CD4-positive, CD25-positive, alpha-beta regulatory T cell (primary cell): Measurements from ENCODE around the gene HCCS. TPM values are rescaled to one million over a fixed set of nuclear protein-coding genes. Genes with fewer than 3 reads are reported as not detected.
A peak's percentile ranks its signal among the peaks of the same experiment; 100 is the strongest.
"Not testable (repeated sequence)": the region's sequence is repeated elsewhere in the genome, so short reads cannot be mapped to it uniquely, and the experiment has no call there.

Source experiments
- ATAC-seq, 2 donors: fragments of 150-1000 bp; cut with Tn5 transposase; one replicate each; pipeline ENCODE4 v1.10.0; 2021; ENCODE audit warnings: low read depth in 2 of 2, moderate number of reproducible peaks in 2 of 2, moderate library complexity in 1 of 2
- DNase-seq, 3 donors: peaks; one replicate each; pipeline versions ENCODE4 v3.0.0 to v3.0.0-alpha.2; 2012 to 2022; ENCODE audit warnings: mixed read lengths in 1 of 3
- H3K27ac ChIP-seq: one replicate; pipeline ENCODE4 v1.7.0; 2013; ENCODE audit warnings: mild to moderate bottlenecking, low read length; ENCODE audit not compliant: insufficient read depth, poor library complexity, severe bottlenecking
- H3K27me3 ChIP-seq: one replicate; pipeline ENCODE4 v1.7.0; 2013; ENCODE audit warnings: low read length; ENCODE audit not compliant: control insufficient read depth, insufficient read depth
- H3K36me3 ChIP-seq: one replicate; pipeline ENCODE4 v1.7.0; 2013; ENCODE audit warnings: mild to moderate bottlenecking, low read length, moderate library complexity; ENCODE audit not compliant: control insufficient read depth, insufficient read depth
- H3K4me1 ChIP-seq: 2 replicates; pipeline ENCODE4 v1.7.0; 2013; ENCODE audit warnings: mild to moderate bottlenecking, low read length; ENCODE audit not compliant: insufficient read depth, control insufficient read depth, poor library complexity, severe bottlenecking
- H3K4me3 ChIP-seq: one replicate; pipeline ENCODE4 v1.7.0; 2013; ENCODE audit warnings: low read depth, mild to moderate bottlenecking, low read length, moderate library complexity
- H3K9me3 ChIP-seq, 2 experiments: 1 replicate in 1 of 2; 2 replicates in 1 of 2; pipeline ENCODE4 v1.7.0; 2013; ENCODE audit warnings: low read length in 2 of 2, mild to moderate bottlenecking in 1 of 2, moderate library complexity in 1 of 2; ENCODE audit not compliant: control insufficient read depth in 2 of 2
- H3K27ac Mint-ChIP-seq, 3 donors: one replicate each; pipeline ENCODE4 v1.8.0; 2020 to 2022; ENCODE audit warnings: mild to moderate bottlenecking in 3 of 3, mixed read lengths in 3 of 3, moderate library complexity in 2 of 3
- H3K27me3 Mint-ChIP-seq: one replicate; pipeline ENCODE4 v1.8.0; 2022; ENCODE audit warnings: mild to moderate bottlenecking, mixed read lengths
- H3K36me3 Mint-ChIP-seq: one replicate; pipeline ENCODE4 v1.8.0; 2020; ENCODE audit warnings: mixed read lengths
- H3K4me1 Mint-ChIP-seq, 4 donors: one replicate each; pipeline ENCODE4 v1.8.0; 2020 to 2022; ENCODE audit warnings: mixed read lengths in 4 of 4, mild to moderate bottlenecking in 1 of 4
- H3K4me3 Mint-ChIP-seq, 4 donors: one replicate each; pipeline ENCODE4 v1.8.0; 2020 to 2022; ENCODE audit warnings: mild to moderate bottlenecking in 4 of 4, mixed read lengths in 4 of 4, moderate library complexity in 3 of 4
- H3K9me3 Mint-ChIP-seq, 7 donors: one replicate each; pipeline ENCODE4 v1.8.0; 2020 to 2022; ENCODE audit warnings: mixed read lengths in 7 of 7, mild to moderate bottlenecking in 3 of 7, moderate library complexity in 2 of 7
- polyA plus RNA-seq, 4 donors: library from polyadenylated mRNA; unstranded; fragments of 300-500 nt; fragmentation: Illumina TruSeq; gene quantifications; one replicate each; pipeline ENCODE4 v1.2.3, GENCODE V29; 2021
- total RNA-seq: library from RNA; stranded (reverse); gene quantifications from one replicate; pipeline ENCODE4 v1.2.3, GENCODE V29; 2022

The HCCS gene
- total and polyA plus RNA-seq, 5 donors from 2014 or later = 7.8 to 29.4 (median 23.0) TPM

DNA sequence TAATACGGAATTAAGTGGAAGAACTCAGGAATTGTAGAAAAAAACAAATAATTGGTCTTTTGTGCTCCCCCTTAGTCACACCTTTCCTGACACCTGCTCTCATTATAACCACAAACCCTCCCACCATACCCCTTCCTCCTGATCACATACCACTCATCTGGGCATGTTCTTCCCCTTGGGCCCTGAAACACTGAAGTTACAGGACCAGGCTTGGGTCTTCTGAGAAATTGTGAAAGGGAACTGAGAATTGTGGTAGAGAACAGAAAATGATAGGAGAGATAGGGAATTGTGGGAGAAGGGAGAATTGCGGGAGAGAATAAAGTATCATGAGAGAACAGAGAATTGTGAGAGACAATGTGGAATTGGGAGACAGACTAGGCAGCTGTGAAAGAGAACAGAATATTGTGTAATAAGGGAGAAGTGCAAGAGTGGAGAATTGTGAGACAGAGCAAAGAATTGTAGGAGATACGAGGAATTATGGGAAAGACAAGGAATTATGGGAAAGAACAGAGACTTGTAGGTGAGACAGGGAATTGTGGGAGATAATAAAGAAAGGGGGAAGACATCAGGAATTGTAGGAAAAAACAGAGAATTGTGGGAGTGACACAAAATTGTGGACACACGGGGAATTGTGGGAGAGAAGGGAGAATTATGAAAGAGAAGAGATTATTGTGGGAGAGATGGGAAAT is 2.7 kb upstream of the HCCS start:
- H3K9me3 ChIP-seq = no peaks in the 10 kb centered on the region
- no peaks in the 10 kb centered on the region for H3K27me3 ChIP-seq
- no peak overlapping the region for H3K4me3 ChIP-seq
- Mint-ChIP-seq H3K4me1 (peaks cover under 1 to 25% (median 15%) of the 10 kb centered on the region in 4 donors), H3K4me3 (peak overlapping the region in 1 of 4 donors; percentile 21), H3K9me3 (no peaks in the 10 kb centered on the region), H3K36me3 (no peaks in the 10 kb centered on the region), H3K27ac (no peak overlapping the region), H3K27me3 (no peaks in the 10 kb centered on the region)
- ATAC-seq = no peak
- no peak overlapping the region for H3K27ac ChIP-seq
- no peak for DNase-seq
- peaks cover 8% of the 10 kb centered on the region for H3K4me1 ChIP-seq
- H3K36me3 ChIP-seq = no peaks in the 10 kb centered on the region

- Mint-ChIP-seq H3K27ac (no peak overlapping the region), H3K4me3 (no peak overlapping the region), H3K27me3 (no peaks in the 10 kb centered on the region), H3K4me1 (peaks cover 8 to 30% (median 20%) of the 10 kb centered on the region in 4 donors), H3K36me3 (no peaks in the 10 kb centered on the region), H3K9me3 (no peaks in the 10 kb centered on the region)
- ATAC-seq = no peak
- Histone ChIP-seq H3K9me3 (no peaks in the 10 kb centered on the region), H3K36me3 (peaks cover 6% of the 10 kb centered on the region), H3K4me1 (peaks cover 8% of the 10 kb centered on the region), H3K27me3 (no peaks in the 10 kb centered on the region), H3K27ac (no peak overlapping the region), H3K4me3 (no peak overlapping the region)
- DNase-seq = no peak
These were observed 1.2 kb upstream of the HCCS start for GRCh38 chrX:11109968-11110367.

DNA sequence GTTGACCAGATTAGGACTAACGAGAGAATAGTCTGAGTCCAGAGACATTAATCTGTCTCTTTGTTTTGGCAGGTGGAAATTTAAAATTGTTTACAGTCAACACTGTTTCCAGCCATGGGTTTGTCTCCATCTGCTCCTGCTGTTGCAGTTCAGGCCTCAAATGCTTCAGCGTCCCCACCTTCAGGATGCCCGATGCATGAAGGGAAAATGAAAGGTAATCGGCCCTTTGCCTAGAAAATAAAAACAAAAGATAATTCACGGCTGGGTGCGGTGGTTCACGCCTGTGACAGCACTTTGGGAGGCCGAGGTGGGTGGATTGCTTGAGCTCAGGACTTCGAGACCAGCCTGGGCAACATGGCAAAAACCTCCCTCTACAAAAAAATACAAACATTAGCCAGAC is 815 bp downstream of the HCCS start:
- DNase-seq = no peak
- peak overlapping the region; percentile 73 for H3K4me3 ChIP-seq

GRCh38 chrX:11113731-11114130 is 2.6 kb downstream of the HCCS start:
- no peak overlapping the region for H3K27ac ChIP-seq
- H3K27me3 ChIP-seq = no peaks in the 10 kb centered on the region
- H3K4me3 Mint-ChIP-seq = peak overlapping the region in 2 of 4 donors; percentile 4 to 21
- ATAC-seq = no peak
- H3K4me1 ChIP-seq = peaks cover 8% of the 10 kb centered on the region
- H3K27me3 Mint-ChIP-seq = no peaks in the 10 kb centered on the region
- H3K4me1 Mint-ChIP-seq = peaks cover 8 to 30% (median 20%) of the 10 kb centered on the region in 4 donors
- no peaks in the 10 kb centered on the region for H3K9me3 ChIP-seq
- H3K36me3 Mint-ChIP-seq = peaks cover 4% of the 10 kb centered on the region
- no peak overlapping the region for H3K4me3 ChIP-seq
- peak in 1 of 3 donors; percentile 10 for DNase-seq
- peaks cover 42% of the 10 kb centered on the region for H3K36me3 ChIP-seq
- H3K27ac Mint-ChIP-seq = peak overlapping the region in 2 of 3 donors; percentile 68 to 79
- peaks cover 0 to 2% (median 0%) of the 10 kb centered on the region in 7 donors for H3K9me3 Mint-ChIP-seq

More for the DNA sequence above, 815 bp downstream of the HCCS start:
- Mint-ChIP-seq H3K4me1 (peaks cover 8 to 30% (median 20%) of the 10 kb centered on the region in 4 donors), H3K9me3 (no peaks in the 10 kb centered on the region), H3K27me3 (no peaks in the 10 kb centered on the region), H3K27ac (peak overlapping the region; percentile 93 to 98 (median 97)), H3K36me3 (no peaks in the 10 kb centered on the region), H3K4me3 (peak overlapping the region in 2 of 4 donors; percentile 93 to 96)
- ATAC-seq = no peak
- Histone ChIP-seq H3K36me3 (peaks cover 25% of the 10 kb centered on the region), H3K4me1 (peaks cover 8% of the 10 kb centered on the region), H3K9me3 (no peaks in the 10 kb centered on the region), H3K27me3 (no peaks in the 10 kb centered on the region), H3K27ac (peak overlapping the region; percentile 87)

DNA sequence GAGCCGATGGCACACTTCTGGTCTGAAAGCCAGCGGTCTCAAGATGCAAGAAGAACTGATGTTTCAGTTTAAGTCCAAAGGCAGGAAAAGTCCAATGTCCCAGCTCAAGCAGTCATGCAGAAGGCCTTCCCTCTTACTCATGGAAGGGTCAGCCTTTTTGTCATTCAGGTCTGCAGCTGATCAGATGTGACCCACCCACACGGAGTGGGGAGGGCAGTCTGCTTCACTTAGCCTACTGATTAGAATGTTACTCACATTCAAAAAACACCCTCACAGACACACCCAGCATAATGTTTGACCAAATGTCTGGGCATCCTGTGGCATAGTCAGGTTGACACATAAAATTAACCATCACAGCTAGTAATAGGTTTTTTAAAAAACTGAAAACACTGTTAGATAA is 6.6 kb downstream of the HCCS start:
- no peak for ATAC-seq
- Histone ChIP-seq H3K4me3 (no peak overlapping the region), H3K27ac (no peak overlapping the region), H3K36me3 (peaks cover 81% of the 10 kb centered on the region), H3K4me1 (no peaks in the 10 kb centered on the region), H3K9me3 (no peaks in the 10 kb centered on the region), H3K27me3 (no peaks in the 10 kb centered on the region)
- H3K4me1 Mint-ChIP-seq = peaks cover 0 to 14% (median 12%) of the 10 kb centered on the region in 4 donors
- peaks cover 0 to 2% (median 0%) of the 10 kb centered on the region in 7 donors for H3K9me3 Mint-ChIP-seq
- H3K27ac Mint-ChIP-seq = no peak overlapping the region
- DNase-seq = no peak
- no peaks in the 10 kb centered on the region for H3K27me3 Mint-ChIP-seq
- H3K4me3 Mint-ChIP-seq = peak overlapping the region in 1 of 4 donors; percentile 27
- H3K36me3 Mint-ChIP-seq = peaks cover 27% of the 10 kb centered on the region

DNA sequence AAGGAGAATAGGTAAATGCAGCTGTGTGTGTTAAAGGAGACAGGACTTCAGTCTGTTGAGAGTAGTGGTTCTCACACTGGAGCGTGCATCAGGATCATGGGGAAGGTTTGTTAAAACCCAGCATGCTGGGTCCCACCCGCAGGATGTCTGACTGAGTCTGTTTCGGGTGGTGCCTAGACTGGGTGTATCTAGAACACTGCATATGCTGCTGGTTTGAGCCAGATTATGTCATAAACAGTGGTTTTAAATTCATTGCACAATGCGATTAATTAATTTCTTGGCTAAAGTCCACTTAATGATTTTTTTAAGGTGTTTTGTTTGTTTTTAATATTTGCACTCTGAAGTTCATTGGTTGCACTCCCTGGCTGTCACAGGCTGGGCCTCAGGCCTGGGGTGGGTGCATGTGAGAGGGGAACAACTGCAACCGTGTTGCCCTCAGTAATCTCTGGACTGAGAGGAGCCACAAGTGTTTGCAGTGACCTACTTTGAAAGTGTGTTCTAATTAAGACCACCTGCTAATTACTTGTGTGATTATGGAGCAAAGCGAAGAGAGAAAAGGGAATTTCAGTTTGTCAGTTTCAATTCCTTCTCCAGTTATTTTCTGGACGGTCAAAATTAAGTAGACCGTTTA is 8.3 kb downstream of the HCCS start:
- peaks cover 0 to 2% (median 0%) of the 10 kb centered on the region in 7 donors for H3K9me3 Mint-ChIP-seq
- H3K27ac Mint-ChIP-seq = no peak overlapping the region
- DNase-seq (no peak), ATAC-seq (no peak)
- H3K9me3 ChIP-seq = no peaks in the 10 kb centered on the region
- H3K27ac ChIP-seq = no peak overlapping the region
- peaks cover 82% of the 10 kb centered on the region for H3K36me3 ChIP-seq
- peaks cover 27% of the 10 kb centered on the region for H3K36me3 Mint-ChIP-seq
- no peaks in the 10 kb centered on the region for H3K4me1 ChIP-seq
- no peak overlapping the region for H3K4me3 ChIP-seq
- H3K4me1 Mint-ChIP-seq = peaks cover 0 to 5% (median 0%) of the 10 kb centered on the region in 4 donors
- no peaks in the 10 kb centered on the region for H3K27me3 Mint-ChIP-seq
- no peak overlapping the region for H3K4me3 Mint-ChIP-seq
- no peaks in the 10 kb centered on the region for H3K27me3 ChIP-seq

DNA sequence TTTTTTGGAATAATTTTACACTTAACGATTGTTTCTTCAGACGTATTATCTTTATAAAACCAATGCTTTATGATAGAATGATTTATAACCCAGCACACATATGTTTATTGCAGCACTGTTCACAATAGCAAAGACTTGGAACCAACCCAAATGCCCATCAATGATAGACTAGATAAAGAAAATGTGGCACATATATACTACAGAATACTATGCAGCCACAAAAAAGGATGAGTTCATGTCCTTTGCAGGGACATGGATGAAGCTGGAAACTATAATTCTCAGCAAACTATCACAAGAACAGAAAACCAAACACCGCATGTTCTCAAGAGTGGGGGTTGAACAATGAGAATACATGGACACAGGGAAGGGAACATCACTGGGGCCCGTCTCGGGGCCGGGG is 12.0 kb downstream of the HCCS start:
- H3K4me3 Mint-ChIP-seq, H3K27me3 ChIP-seq, ATAC-seq, H3K9me3 ChIP-seq, H3K27ac Mint-ChIP-seq, H3K27me3 Mint-ChIP-seq, H3K4me1 ChIP-seq, H3K27ac ChIP-seq, H3K4me3 ChIP-seq, DNase-seq, H3K9me3 Mint-ChIP-seq, H3K4me1 Mint-ChIP-seq: not testable (repeated sequence)
- peaks cover 26% of the 10 kb centered on the region for H3K36me3 Mint-ChIP-seq
- H3K36me3 ChIP-seq = peaks cover 47% of the 10 kb centered on the region
